ENCODE measurements around the gene DCTN1. TPM values are rescaled to one million over a fixed set of nuclear protein-coding genes. Genes with fewer than 3 reads are reported as not detected.

Gene DCTN1
- total and polyA plus RNA-seq, 8 donors = 65.8 to 181 (median 90.5) TPM

DNA sequence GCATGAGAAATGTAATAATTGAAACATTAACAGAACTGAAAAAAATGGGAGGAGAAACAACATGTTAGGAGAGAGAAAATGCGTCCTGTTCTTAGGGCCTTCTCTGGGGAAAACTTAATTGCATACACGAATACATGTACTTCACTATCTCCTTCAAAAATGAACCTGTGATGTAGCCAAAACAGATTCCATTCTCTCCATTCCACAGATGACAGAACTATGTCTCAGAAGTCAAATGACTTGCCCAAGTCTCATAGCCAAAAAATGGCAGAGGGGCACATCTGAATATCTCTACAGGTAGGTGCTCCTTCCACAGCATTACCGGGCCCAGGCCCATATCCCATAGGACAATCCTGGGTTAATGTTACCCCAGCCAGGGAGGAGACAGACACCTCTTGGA is 3.9 kb upstream of the DCTN1 start:
- WGBS, 5 donors = 71 to 81% (median 78%) methylated on average over 3 of the region's 3 CpGs
- H3K27me3 ChIP-seq = no peaks in the 10 kb centered on the region
- H3K27ac ChIP-seq = peak overlapping the region in 4 of 5 donors; percentile 55 to 71 (median 68)
- peaks cover 35 to 92% (median 79%) of the 10 kb centered on the region in 4 donors for H3K4me1 ChIP-seq
- intact Hi-C loops (cut with DNase I; ENCODE audit: low total_unique reads) = no loop called here
- no peaks in the 10 kb centered on the region for H3K9me3 ChIP-seq
- H3K36me3 ChIP-seq = peaks cover 0 to 10% (median 0%) of the 10 kb centered on the region in 4 donors
- H3K4me3 ChIP-seq = no peak overlapping the region
- TF ChIP-seq EP300 (IDR thresholded peaks at IDR 0.05) (no peak), POLR2A (IDR thresholded peaks at IDR 0.05) (no peak), POLR2AphosphoS5 (IDR thresholded peaks at IDR 0.05) (no peak)
- TF ChIP-seq, protein P1, sequence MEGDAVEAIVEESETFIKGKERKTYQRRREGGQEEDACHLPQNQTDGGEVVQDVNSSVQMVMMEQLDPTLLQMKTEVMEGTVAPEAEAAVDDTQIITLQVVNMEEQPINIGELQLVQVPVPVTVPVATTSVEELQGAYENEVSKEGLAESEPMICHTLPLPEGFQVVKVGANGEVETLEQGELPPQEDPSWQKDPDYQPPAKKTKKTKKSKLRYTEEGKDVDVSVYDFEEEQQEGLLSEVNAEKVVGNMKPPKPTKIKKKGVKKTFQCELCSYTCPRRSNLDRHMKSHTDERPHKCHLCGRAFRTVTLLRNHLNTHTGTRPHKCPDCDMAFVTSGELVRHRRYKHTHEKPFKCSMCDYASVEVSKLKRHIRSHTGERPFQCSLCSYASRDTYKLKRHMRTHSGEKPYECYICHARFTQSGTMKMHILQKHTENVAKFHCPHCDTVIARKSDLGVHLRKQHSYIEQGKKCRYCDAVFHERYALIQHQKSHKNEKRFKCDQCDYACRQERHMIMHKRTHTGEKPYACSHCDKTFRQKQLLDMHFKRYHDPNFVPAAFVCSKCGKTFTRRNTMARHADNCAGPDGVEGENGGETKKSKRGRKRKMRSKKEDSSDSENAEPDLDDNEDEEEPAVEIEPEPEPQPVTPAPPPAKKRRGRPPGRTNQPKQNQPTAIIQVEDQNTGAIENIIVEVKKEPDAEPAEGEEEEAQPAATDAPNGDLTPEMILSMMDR (IDR thresholded peaks at IDR 0.05) = no peak
- no peak for DNase-seq

GRCh38 chr2:74383254-74383653 is 3.1 kb upstream of the DCTN1 start:
- H3K27me3 ChIP-seq = no peaks in the 10 kb centered on the region
- WGBS, 5 donors = 8 to 34% (median 20%) methylated on average over 1 of the region's 1 CpG
- no peak overlapping the region for H3K4me3 ChIP-seq
- H3K36me3 ChIP-seq = peaks cover 0 to 10% (median under 1%) of the 10 kb centered on the region in 4 donors
- TF ChIP-seq POLR2A (IDR thresholded peaks at IDR 0.05) (no peak), POLR2AphosphoS5 (IDR thresholded peaks at IDR 0.05) (peak in 2 of 3 donors; percentile 49 to 58), EP300 (IDR thresholded peaks at IDR 0.05) (no peak)
- TF ChIP-seq, protein P1 (IDR thresholded peaks at IDR 0.05) = no peak
- peak in 1 of 2 donors; percentile 49 for DNase-seq
- intact Hi-C loops (cut with DNase I; ENCODE audit: low total_unique reads) = no loop called here
- peak overlapping the region; percentile 50 to 71 (median 65) for H3K27ac ChIP-seq
- H3K4me1 ChIP-seq = peaks cover 36 to 92% (median 73%) of the 10 kb centered on the region in 4 donors
- no peaks in the 10 kb centered on the region for H3K9me3 ChIP-seq

DNA sequence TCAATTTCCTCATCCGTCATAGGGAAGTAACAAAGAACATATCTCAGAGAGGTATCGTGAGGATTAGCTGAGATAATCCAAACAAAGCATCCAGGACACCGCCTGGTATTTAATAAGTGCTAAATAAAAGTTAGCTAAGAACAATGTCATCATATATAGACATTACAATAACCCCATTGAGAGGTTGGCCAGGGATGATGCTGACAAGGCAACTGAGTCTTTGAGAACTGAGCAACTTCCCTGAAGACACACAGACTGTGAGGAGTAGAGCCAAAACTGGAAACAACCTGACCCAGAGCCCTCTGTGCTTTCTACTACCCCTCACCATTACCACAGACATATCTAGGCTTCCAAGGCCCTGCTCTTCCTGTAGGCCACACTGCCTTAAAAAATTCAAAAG is 1.6 kb upstream of the DCTN1 start:
- intact Hi-C loops (cut with DNase I; ENCODE audit: low total_unique reads) = no loop called here
- Histone ChIP-seq H3K4me3 (no peak overlapping the region), H3K4me1 (peaks cover 36 to 79% (median 63%) of the 10 kb centered on the region in 4 donors), H3K36me3 (peaks cover 12 to 23% (median 15%) of the 10 kb centered on the region in 4 donors), H3K27ac (no peak overlapping the region), H3K9me3 (no peaks in the 10 kb centered on the region), H3K27me3 (no peaks in the 10 kb centered on the region)
- TF ChIP-seq, protein P1 (IDR thresholded peaks at IDR 0.05) = no peak
- TF ChIP-seq POLR2AphosphoS5 (IDR thresholded peaks at IDR 0.05) (no peak), POLR2A (IDR thresholded peaks at IDR 0.05) (no peak), EP300 (IDR thresholded peaks at IDR 0.05) (no peak)
- DNase-seq = no peak
- 86 to 97% (median 91%) methylated on average over 3 of the region's 3 CpGs for WGBS, 5 donors

GRCh38 chr2:74378007-74378406 is 2.1 kb downstream of the DCTN1 start:
- Histone ChIP-seq H3K27me3 (no peaks in the 10 kb centered on the region), H3K27ac (no peak overlapping the region), H3K9me3 (no peaks in the 10 kb centered on the region), H3K36me3 (peaks cover 23 to 31% (median 26%) of the 10 kb centered on the region in 4 donors), H3K4me3 (no peak overlapping the region), H3K4me1 (peaks cover 29 to 76% (median 55%) of the 10 kb centered on the region in 4 donors)
- no peak for DNase-seq
- WGBS, 5 donors = 91 to 98% (median 95%) methylated on average over 10 of the region's 10 CpGs
- intact Hi-C loops (cut with DNase I; ENCODE audit: low total_unique reads) = no loop called here
- TF ChIP-seq, protein P1 (IDR thresholded peaks at IDR 0.05) = no peak
- TF ChIP-seq EP300 (IDR thresholded peaks at IDR 0.05) = no peak

Measured in stomach (tissue), 9 donors.